HG03469 (cell line): ENCODE results near the gene POLR2L.

Source experiments
- ATAC-seq: cut with Tn5 transposase; IDR thresholded peaks from one replicate; pipeline ENCODE4 v1.9.1; 2021; ENCODE audit warnings: mild to moderate bottlenecking, moderate library complexity, moderate number of reproducible peaks; ENCODE audit not compliant: unreplicated experiment

The POLR2L gene

GRCh38 chr11:797296-798092, 44.8 kb downstream of the POLR2L start:
- ATAC-seq, result peak; percentile 10

GRCh38 chr11:796565-797295, 45.6 kb downstream of the POLR2L start:
- no peak for ATAC-seq

- no peak for ATAC-seq
Observed at GRCh38 chr11:795634-796564, 46.4 kb downstream of the POLR2L start.

GRCh38 chr11:794766-795633, 47.3 kb downstream of the POLR2L start:
- no peak for ATAC-seq

- ATAC-seq, result no peak
Observed at GRCh38 chr11:794013-794765, 48.1 kb downstream of the POLR2L start.

GRCh38 chr11:793556-793955, 48.8 kb downstream of the POLR2L start:
- ATAC-seq, result no peak

GRCh38 chr11:792873-793272, 49.5 kb downstream of the POLR2L start:
- ATAC-seq, result no peak

GRCh38 chr11:792535-792821, 49.9 kb downstream of the POLR2L start:
- no peak for ATAC-seq

- ATAC-seq, result no peak
Observed at GRCh38 chr11:791658-792534, 50.4 kb downstream of the POLR2L start.

GRCh38 chr11:790721-791564, 51.4 kb downstream of the POLR2L start:
- ATAC-seq, result no peak

GRCh38 chr11:789943-790342, 52.4 kb downstream of the POLR2L start, which contains the start of gene CEND1:
Gene CEND1, minus strand, starts transcription at chr11:790090. Its CDS starts 1,514 bp downstream, at chr11:788576.
- ATAC-seq, result no peak
